M059J (cell line): ENCODE data around the gene RPLP2. TPM values are rescaled to one million over a fixed set of nuclear protein-coding genes. Genes with fewer than 3 reads are reported as not detected.

Source experiments
- DNase-seq: peaks from one replicate; pipeline ENCODE4 v3.0.0-alpha.2; 2012; ENCODE audit warnings: low read depth
- total RNA-seq: library from RNA; depleted of rRNA; stranded (reverse); fragments of >200 nt; shearing (Covaris generic); gene quantifications from 2 replicates; pipeline ENCODE4 v1.2.3, GENCODE V29; 2014; rRNA removed

The RPLP2 gene
- total RNA-seq: 714 and 877 TPM in 2 replicates

GRCh38 chr11:809287-810039 is at the start of gene RPLP2:
RPLP2 (plus strand) TSS chr11:809967; CDS start chr11:810235, 268 bp downstream.
- peak; percentile 96 for DNase-seq

GRCh38 chr11:760236-760635 is 49.5 kb upstream of the RPLP2 start:
- no peak for DNase-seq

GRCh38 chr11:761526-762108 is 48.1 kb upstream of the RPLP2 start:
- DNase-seq: no peak

- DNase-seq: peak; percentile 92
These were observed 47.2 kb upstream of the RPLP2 start for GRCh38 chr11:762421-763072.

GRCh38 chr11:763073-763463 is 46.7 kb upstream of the RPLP2 start:
- DNase-seq: no peak

GRCh38 chr11:763549-764321 is 46.0 kb upstream of the RPLP2 start:
- DNase-seq: no peak

GRCh38 chr11:764322-765024 is 45.3 kb upstream of the RPLP2 start:
- DNase-seq: no peak

- peak; percentile 61 for DNase-seq
These were observed 44.6 kb upstream of the RPLP2 start for GRCh38 chr11:765025-765801.

- DNase-seq: no peak
These were observed 44.0 kb upstream of the RPLP2 start for GRCh38 chr11:765802-766091.

GRCh38 chr11:766106-766935 is 43.4 kb upstream of the RPLP2 start:
- no peak for DNase-seq

GRCh38 chr11:766936-767210 is 42.9 kb upstream of the RPLP2 start:
- DNase-seq: no peak

GRCh38 chr11:767238-767637 is 42.5 kb upstream of the RPLP2 start:
- no peak for DNase-seq

- DNase-seq: no peak
These were observed 39.7 kb upstream of the RPLP2 start for GRCh38 chr11:769887-770641.

- no peak for DNase-seq
These were observed 38.8 kb upstream of the RPLP2 start for GRCh38 chr11:770642-771616.

- DNase-seq: no peak
These were observed 38.1 kb upstream of the RPLP2 start for GRCh38 chr11:771617-772204.

GRCh38 chr11:772429-773390 is 37.1 kb upstream of the RPLP2 start:
- no peak for DNase-seq

GRCh38 chr11:773425-773824 is 36.3 kb upstream of the RPLP2 start:
- no peak for DNase-seq
